Activated naive CD4-positive, alpha-beta T cell treated with anti-CD3 and anti-CD28 coated beads, Interleukin-2, amount 10 ng/mL, durations not matched to agents 7 days and 5 days (primary cell): ENCODE results near the gene FGD5.

ENCODE experiments used
- CTCF ChIA-PET: fragments of 350-600 bp; sonication (Branson Sonifier 250); formaldehyde crosslinking; loops from one replicate; lab custom pipeline; 2021; ENCODE audit warnings: antibody characterized with exemption; lab: Charles Lee
- DNase-seq: peaks from one replicate; pipeline ENCODE4 v3.0.0-alpha.2; 2020
- H3K27ac Mint-ChIP-seq: one replicate; pipeline ENCODE4 v1.8.0; 2021; ENCODE audit warnings: mild to moderate bottlenecking, moderate library complexity, mixed read lengths
- H3K27me3 Mint-ChIP-seq: one replicate; pipeline ENCODE4 v1.8.0; 2021; ENCODE audit warnings: mild to moderate bottlenecking, mixed read lengths
- H3K36me3 Mint-ChIP-seq: one replicate; pipeline ENCODE4 v1.8.0; 2021; ENCODE audit warnings: mixed read lengths
- H3K4me1 Mint-ChIP-seq: one replicate; pipeline ENCODE4 v1.8.0; 2021; ENCODE audit warnings: mixed read lengths
- H3K4me3 Mint-ChIP-seq: one replicate; pipeline ENCODE4 v1.8.0; 2021; ENCODE audit warnings: mild to moderate bottlenecking, moderate library complexity, mixed read lengths
- H3K9me3 Mint-ChIP-seq: one replicate; pipeline ENCODE4 v1.8.0; 2021; ENCODE audit warnings: mixed read lengths

The FGD5 gene

GRCh38 chr3:14837878-14838258 lies 19.1 kb downstream of the FGD5 start:
- CTCF ChIA-PET, result interaction anchor here (1.4 kb wide), 1 partner anchor 84 kb away, joined by 3 read pairs; no protein-coding TSS in a partner anchor
- Mint-ChIP-seq H3K36me3 (no peaks in the 10 kb centered on the region), H3K27ac (no peak overlapping the region), H3K4me1 (no peaks in the 10 kb centered on the region), H3K27me3 (peaks cover 71% of the 10 kb centered on the region), H3K4me3 (no peak overlapping the region), H3K9me3 (no peaks in the 10 kb centered on the region)
- no peak for DNase-seq

- CTCF ChIA-PET, result interaction anchor here (1.4 kb wide), 1 partner anchor 82 kb away, joined by 3 read pairs; no protein-coding TSS in a partner anchor
- H3K36me3 Mint-ChIP-seq, result no peaks in the 10 kb centered on the region
- no peaks in the 10 kb centered on the region for H3K4me1 Mint-ChIP-seq
- peaks cover 64% of the 10 kb centered on the region for H3K27me3 Mint-ChIP-seq
- no peaks in the 10 kb centered on the region for H3K9me3 Mint-ChIP-seq
- DNase-seq, result no peak
- no peak overlapping the region for H3K4me3 Mint-ChIP-seq
- no peak overlapping the region for H3K27ac Mint-ChIP-seq
Observed at GRCh38 chr3:14839236-14839635, 20.5 kb downstream of the FGD5 start.

GRCh38 chr3:14841836-14842235 lies 23.1 kb downstream of the FGD5 start:
- CTCF ChIA-PET, result no interaction called here
- Mint-ChIP-seq H3K4me1 (peaks cover 12% of the 10 kb centered on the region), H3K9me3 (no peaks in the 10 kb centered on the region), H3K4me3 (no peak overlapping the region), H3K27ac (no peak overlapping the region), H3K36me3 (no peaks in the 10 kb centered on the region), H3K27me3 (peaks cover 66% of the 10 kb centered on the region)
- no peak for DNase-seq

- Mint-ChIP-seq H3K27ac (no peak overlapping the region), H3K27me3 (peaks cover 62% of the 10 kb centered on the region), H3K9me3 (no peaks in the 10 kb centered on the region), H3K4me1 (peaks cover 17% of the 10 kb centered on the region), H3K4me3 (no peak overlapping the region), H3K36me3 (no peaks in the 10 kb centered on the region)
- no peak for DNase-seq
- CTCF ChIA-PET, result no interaction called here
Observed at GRCh38 chr3:14842277-14842676, 23.5 kb downstream of the FGD5 start.

GRCh38 chr3:14843321-14843720 lies 24.6 kb downstream of the FGD5 start:
- CTCF ChIA-PET, result no interaction called here
- Mint-ChIP-seq H3K36me3 (no peaks in the 10 kb centered on the region), H3K4me3 (no peak overlapping the region), H3K27me3 (peaks cover 68% of the 10 kb centered on the region), H3K9me3 (no peaks in the 10 kb centered on the region), H3K4me1 (peaks cover 27% of the 10 kb centered on the region), H3K27ac (no peak overlapping the region)
- no peak for DNase-seq

- Mint-ChIP-seq H3K36me3 (no peaks in the 10 kb centered on the region), H3K4me3 (no peak overlapping the region), H3K4me1 (peaks cover 38% of the 10 kb centered on the region), H3K9me3 (no peaks in the 10 kb centered on the region), H3K27me3 (peaks cover 58% of the 10 kb centered on the region), H3K27ac (no peak overlapping the region)
- no peak for DNase-seq
- CTCF ChIA-PET, result interaction anchor here (0.7 to 0.9 kb wide), 2 partner anchors 9 to 62 kb away, joined by 3 read pairs; no protein-coding TSS in a partner anchor
Observed at GRCh38 chr3:14844386-14845170, 25.8 kb downstream of the FGD5 start.

GRCh38 chr3:14845180-14845579 lies 26.4 kb downstream of the FGD5 start:
- Mint-ChIP-seq H3K4me3 (no peak overlapping the region), H3K27me3 (peaks cover 59% of the 10 kb centered on the region), H3K9me3 (no peaks in the 10 kb centered on the region), H3K36me3 (no peaks in the 10 kb centered on the region), H3K4me1 (peaks cover 44% of the 10 kb centered on the region), H3K27ac (no peak overlapping the region)
- no peak for DNase-seq
- CTCF ChIA-PET, result interaction anchor here (0.7 to 0.9 kb wide), 2 partner anchors 10 to 62 kb away, joined by 3 read pairs; no protein-coding TSS in a partner anchor

GRCh38 chr3:14845826-14846225 lies 27.1 kb downstream of the FGD5 start:
- Mint-ChIP-seq H3K27me3 (peaks cover 62% of the 10 kb centered on the region), H3K36me3 (no peaks in the 10 kb centered on the region), H3K4me1 (peaks cover 48% of the 10 kb centered on the region), H3K4me3 (no peak overlapping the region), H3K9me3 (no peaks in the 10 kb centered on the region), H3K27ac (no peak overlapping the region)
- no peak for DNase-seq
- CTCF ChIA-PET, result interaction anchor here (0.7 kb wide), 1 partner anchor 67 kb away, joined by 3 read pairs; no protein-coding TSS in a partner anchor

- no peak overlapping the region for H3K4me3 Mint-ChIP-seq
- H3K27ac Mint-ChIP-seq, result no peak overlapping the region
- CTCF ChIA-PET, result interaction anchor here (0.7 to 1.1 kb wide), 2 partner anchors 50 to 66 kb away, joined by 3 to 5 read pairs; no protein-coding TSS in a partner anchor
- no peaks in the 10 kb centered on the region for H3K36me3 Mint-ChIP-seq
- H3K27me3 Mint-ChIP-seq, result peaks cover 58% of the 10 kb centered on the region
- no peaks in the 10 kb centered on the region for H3K9me3 Mint-ChIP-seq
- H3K4me1 Mint-ChIP-seq, result peaks cover 48% of the 10 kb centered on the region
- DNase-seq, result no peak
Observed at GRCh38 chr3:14846226-14846880, 27.6 kb downstream of the FGD5 start.

GRCh38 chr3:14847613-14848541 lies 29.1 kb downstream of the FGD5 start:
- CTCF ChIA-PET, result interaction anchor here (1.1 kb wide), 1 partner anchor 48 kb away, joined by 5 read pairs; no protein-coding TSS in a partner anchor
- peak overlapping the region; percentile 68 for H3K27ac Mint-ChIP-seq

GRCh38 chr3:14848906-14849305 lies 30.1 kb downstream of the FGD5 start:
- H3K4me3 Mint-ChIP-seq, result no peak overlapping the region
- H3K27ac Mint-ChIP-seq, result no peak overlapping the region
- no peaks in the 10 kb centered on the region for H3K9me3 Mint-ChIP-seq
- peaks cover 55% of the 10 kb centered on the region for H3K27me3 Mint-ChIP-seq
- peaks cover 48% of the 10 kb centered on the region for H3K4me1 Mint-ChIP-seq
- no peaks in the 10 kb centered on the region for H3K36me3 Mint-ChIP-seq
- no peak for DNase-seq
- CTCF ChIA-PET, result interaction anchor here (1.5 kb wide), 1 partner anchor 24 kb away, joined by 5 read pairs; no protein-coding TSS in a partner anchor

More at GRCh38 chr3:14847613-14848541, 29.1 kb downstream of the FGD5 start:
- H3K4me1 Mint-ChIP-seq, result peaks cover 48% of the 10 kb centered on the region
- DNase-seq, result peak; percentile 68
- H3K9me3 Mint-ChIP-seq, result no peaks in the 10 kb centered on the region
- no peaks in the 10 kb centered on the region for H3K36me3 Mint-ChIP-seq
- peaks cover 49% of the 10 kb centered on the region for H3K27me3 Mint-ChIP-seq
- H3K4me3 Mint-ChIP-seq, result no peak overlapping the region

- no peak overlapping the region for H3K4me3 Mint-ChIP-seq
- peaks cover 48% of the 10 kb centered on the region for H3K27me3 Mint-ChIP-seq
- H3K27ac Mint-ChIP-seq, result no peak overlapping the region
- CTCF ChIA-PET, result interaction anchor here (1.0 to 1.5 kb wide), 2 partner anchors 19 to 23 kb away, joined by 3 to 5 read pairs; no protein-coding TSS in a partner anchor
- peaks cover 48% of the 10 kb centered on the region for H3K4me1 Mint-ChIP-seq
- DNase-seq, result no peak
- H3K36me3 Mint-ChIP-seq, result no peaks in the 10 kb centered on the region
- H3K9me3 Mint-ChIP-seq, result no peaks in the 10 kb centered on the region
Observed at GRCh38 chr3:14849638-14850230, 31.0 kb downstream of the FGD5 start.

- Mint-ChIP-seq H3K9me3 (no peaks in the 10 kb centered on the region), H3K27me3 (peaks cover 47% of the 10 kb centered on the region), H3K36me3 (no peaks in the 10 kb centered on the region), H3K4me1 (peaks cover 32% of the 10 kb centered on the region), H3K27ac (no peak overlapping the region), H3K4me3 (no peak overlapping the region)
- DNase-seq, result no peak
- CTCF ChIA-PET, result no interaction called here
Observed at GRCh38 chr3:14852058-14852594, 33.4 kb downstream of the FGD5 start.
